Measurements from ENCODE around the gene INPP5K.
A peak's percentile ranks its signal among the peaks of the same experiment; 100 is the strongest.

Gene INPP5K

GRCh38 chr17:1480747-1481465 is 35.5 kb downstream of the INPP5K start:
- peak; percentile 66 for DNase-seq (ENCODE audit: low read depth, low spot score)
- in situ Hi-C loops (cut with HindIII; ENCODE audit: low sequenced_read_pairs), result no loop called here
- no peak for TF ChIP-seq CTCF (IDR thresholded peaks at IDR 0.05; ENCODE audit: low read depth, low read length)
- H3K4me3 ChIP-seq (ENCODE audit: low read depth, low read length), result no peak overlapping the region

- DNase-seq (ENCODE audit: low read depth, low spot score), result no peak
- no peak overlapping the region for H3K4me3 ChIP-seq (ENCODE audit: low read depth, low read length)
- TF ChIP-seq CTCF (IDR thresholded peaks at IDR 0.05; ENCODE audit: low read depth, low read length), result no peak
- in situ Hi-C loops (cut with HindIII; ENCODE audit: low sequenced_read_pairs), result no loop called here
Measured at GRCh38 chr17:1478418-1478817, 38.0 kb downstream of the INPP5K start.

GRCh38 chr17:1475321-1475854 is 41.0 kb downstream of the INPP5K start:
- in situ Hi-C loops (cut with HindIII; ENCODE audit: low sequenced_read_pairs), result no loop called here
- H3K4me3 ChIP-seq (ENCODE audit: low read depth, low read length), result no peak overlapping the region
- TF ChIP-seq CTCF (IDR thresholded peaks at IDR 0.05; ENCODE audit: low read depth, low read length), result no peak
- no peak for DNase-seq (ENCODE audit: low read depth, low spot score)

GRCh38 chr17:1474402-1475189 is 41.8 kb downstream of the INPP5K start:
- no peak for DNase-seq (ENCODE audit: low read depth, low spot score)
- no peak overlapping the region for H3K4me3 ChIP-seq (ENCODE audit: low read depth, low read length)
- TF ChIP-seq CTCF (IDR thresholded peaks at IDR 0.05; ENCODE audit: low read depth, low read length), result no peak
- in situ Hi-C loops (cut with HindIII; ENCODE audit: low sequenced_read_pairs), result no loop called here

GRCh38 chr17:1473841-1474240 is 42.6 kb downstream of the INPP5K start:
- DNase-seq (ENCODE audit: low read depth, low spot score), result no peak
- in situ Hi-C loops (cut with HindIII; ENCODE audit: low sequenced_read_pairs), result no loop called here

GRCh38 chr17:1473170-1473569 is 43.2 kb downstream of the INPP5K start:
- DNase-seq (ENCODE audit: low read depth, low spot score), result no peak
- in situ Hi-C loops (cut with HindIII; ENCODE audit: low sequenced_read_pairs), result no loop called here
- H3K4me3 ChIP-seq (ENCODE audit: low read depth, low read length), result no peak overlapping the region
- TF ChIP-seq CTCF (IDR thresholded peaks at IDR 0.05; ENCODE audit: low read depth, low read length), result no peak

More at GRCh38 chr17:1473841-1474240, 42.6 kb downstream of the INPP5K start:
- H3K4me3 ChIP-seq (ENCODE audit: low read depth, low read length), result no peak overlapping the region
- TF ChIP-seq CTCF (IDR thresholded peaks at IDR 0.05; ENCODE audit: low read depth, low read length), result no peak

Data from astrocyte of the spinal cord (primary cell).